ENCODE data around the gene ABCA9. TPM values are rescaled to one million over a fixed set of nuclear protein-coding genes. Genes with fewer than 3 reads are reported as not detected.

ABCA9 gene
- polyA plus RNA-seq, 4 donors = 1.6 to 5.7 (median 2.7) TPM

Other genes starting within 250 kb of the ABCA9 start
- 1 to 10 TPM in 3 of 4 donors, under 1 TPM in 1; 0.70 to 2.2 (median 1.6) TPM for gene ABCA8, start 105.5 kb downstream of the ABCA9 start, polyA plus RNA-seq (ENCODE audit: insufficient read length in 4 of 4)
- gene ABCA6, start 81.0 kb upstream of the ABCA9 start, polyA plus RNA-seq (ENCODE audit: insufficient read length in 4 of 4) = 1 to 10 TPM; 1.8 to 5.4 (median 3.8) TPM
- 1 to 10 TPM; 1.3 to 2.9 (median 1.8) TPM for gene ABCA10, start 167.9 kb upstream of the ABCA9 start, polyA plus RNA-seq (ENCODE audit: insufficient read length in 4 of 4)